Body of pancreas (tissue), 4 donors: Measurements from ENCODE around the gene NOX4.

Source experiments
- POLR2A ChIP-seq, 3 donors: fragments of 450-650 bp; IDR thresholded peaks; one replicate each; pipeline ENCODE4 v1.6.1; 2016; ENCODE audit warnings: antibody characterized with exemption in 3 of 3, mild to moderate bottlenecking in 2 of 3
- TF ChIP-seq, protein P1 (sequence below), 7 experiments: fragments of 450-650 bp in 4 of 7; fragments of 200-600 bp in 3 of 7; sonication (generic) in 3 of 7; IDR thresholded peaks; one replicate each; pipeline ENCODE4 v1.5.1; 2016 to 2019; ENCODE audit warnings: antibody characterized with exemption in 7 of 7

DNA sequence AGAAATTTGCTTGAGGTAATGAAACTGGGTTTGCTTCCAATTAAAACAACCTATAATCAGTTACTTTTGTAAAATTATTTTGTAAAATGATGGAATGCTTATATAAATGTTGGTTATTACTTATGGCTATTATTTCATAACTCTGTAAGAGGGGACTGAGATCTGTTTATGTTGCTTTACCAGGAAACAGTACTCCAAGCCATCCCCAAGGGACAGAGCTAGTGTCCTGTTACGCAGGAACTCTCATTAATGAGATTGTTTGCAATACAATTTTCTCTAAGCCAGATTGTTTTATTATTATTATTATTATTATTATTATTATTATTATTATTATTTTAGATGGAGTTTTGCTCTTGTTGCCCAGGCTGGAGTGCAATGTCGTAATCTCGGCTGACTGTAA lies 2.3 kb upstream of the NOX4 start:
- TF ChIP-seq, protein P1, sequence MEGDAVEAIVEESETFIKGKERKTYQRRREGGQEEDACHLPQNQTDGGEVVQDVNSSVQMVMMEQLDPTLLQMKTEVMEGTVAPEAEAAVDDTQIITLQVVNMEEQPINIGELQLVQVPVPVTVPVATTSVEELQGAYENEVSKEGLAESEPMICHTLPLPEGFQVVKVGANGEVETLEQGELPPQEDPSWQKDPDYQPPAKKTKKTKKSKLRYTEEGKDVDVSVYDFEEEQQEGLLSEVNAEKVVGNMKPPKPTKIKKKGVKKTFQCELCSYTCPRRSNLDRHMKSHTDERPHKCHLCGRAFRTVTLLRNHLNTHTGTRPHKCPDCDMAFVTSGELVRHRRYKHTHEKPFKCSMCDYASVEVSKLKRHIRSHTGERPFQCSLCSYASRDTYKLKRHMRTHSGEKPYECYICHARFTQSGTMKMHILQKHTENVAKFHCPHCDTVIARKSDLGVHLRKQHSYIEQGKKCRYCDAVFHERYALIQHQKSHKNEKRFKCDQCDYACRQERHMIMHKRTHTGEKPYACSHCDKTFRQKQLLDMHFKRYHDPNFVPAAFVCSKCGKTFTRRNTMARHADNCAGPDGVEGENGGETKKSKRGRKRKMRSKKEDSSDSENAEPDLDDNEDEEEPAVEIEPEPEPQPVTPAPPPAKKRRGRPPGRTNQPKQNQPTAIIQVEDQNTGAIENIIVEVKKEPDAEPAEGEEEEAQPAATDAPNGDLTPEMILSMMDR (IDR thresholded peaks at IDR 0.05): no peak
- TF ChIP-seq POLR2A (IDR thresholded peaks at IDR 0.05): no peak
